HG03565 (cell line): Measurements from ENCODE around the gene CDA.
"Not testable (repeated sequence)": the region's sequence is repeated elsewhere in the genome, so short reads cannot be mapped to it uniquely, and the experiment has no call there.

Source experiments
- ATAC-seq: cut with Tn5 transposase; IDR thresholded peaks from one replicate; pipeline ENCODE4 v1.9.1; 2021; ENCODE audit warnings: mild to moderate bottlenecking, moderate library complexity; ENCODE audit not compliant: unreplicated experiment

CDA gene

GRCh38 chr1:20586953-20587660 lies 1.8 kb upstream of the CDA start:
- ATAC-seq: no peak

DNA sequence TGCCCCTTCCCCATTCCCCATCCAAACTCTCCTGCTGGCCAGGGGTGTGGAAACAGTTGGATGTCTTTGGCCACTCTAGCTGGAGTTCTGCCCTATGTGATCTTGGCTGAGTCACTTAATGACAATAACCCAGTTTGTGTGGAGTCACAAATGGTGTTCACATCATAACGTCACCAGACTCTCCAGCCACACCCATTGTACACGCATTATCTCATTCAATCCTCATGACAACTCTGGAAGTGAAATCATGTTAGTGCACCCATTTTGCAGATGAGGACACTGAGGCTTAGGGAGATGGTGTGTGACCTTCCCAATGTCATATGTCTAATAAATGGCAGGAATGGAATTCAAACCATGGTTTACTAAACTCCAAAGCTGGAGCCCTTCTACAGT lies 1.2 kb upstream of the CDA start:
- ATAC-seq: no peak

DNA sequence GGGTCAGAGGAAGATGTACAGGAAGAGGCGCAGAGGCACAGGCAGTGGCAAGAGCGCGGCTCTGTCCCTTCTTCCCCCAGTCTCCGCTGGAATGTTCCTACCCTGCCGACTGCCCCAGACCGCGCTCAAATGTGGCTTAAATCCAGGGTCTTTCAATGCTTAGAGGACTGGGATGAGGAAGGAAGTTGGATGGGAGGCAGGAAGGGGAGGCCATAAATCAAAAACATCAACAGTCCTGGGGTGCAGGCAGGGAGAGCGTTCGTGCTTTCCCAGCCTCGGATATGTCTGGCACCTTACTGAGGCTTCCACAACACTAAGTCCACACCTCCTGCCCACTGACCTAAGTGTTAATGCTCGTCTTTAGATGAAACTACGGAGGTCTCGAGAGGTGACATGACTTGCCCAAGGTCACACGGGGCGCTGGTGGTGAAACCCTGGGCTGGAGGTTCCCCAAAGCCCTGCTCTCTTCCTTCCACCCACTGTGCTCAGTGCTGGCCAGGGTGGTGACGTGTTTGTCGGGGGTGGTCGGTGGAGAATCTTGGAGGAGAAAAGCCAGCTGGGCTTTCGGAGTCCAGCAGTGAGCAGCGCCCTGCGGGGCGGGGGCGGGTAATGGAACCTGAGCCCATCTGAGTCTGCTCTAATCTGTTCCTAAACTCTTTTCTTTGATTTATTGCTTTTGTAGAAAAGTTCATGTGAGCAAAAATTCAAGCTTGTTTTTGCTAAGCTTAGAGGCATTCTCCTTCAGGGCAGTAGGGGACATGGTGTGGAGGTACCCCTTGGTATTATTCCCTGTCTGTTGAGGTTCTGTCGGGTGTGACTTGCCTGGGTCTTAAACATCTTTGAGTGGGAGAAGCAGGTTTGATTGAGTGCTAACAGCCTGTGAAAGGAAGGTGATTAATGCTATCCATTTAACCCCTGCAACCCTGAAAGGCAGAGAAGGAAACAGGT lies 708 bp downstream of the CDA start:
- ATAC-seq: no peak

DNA sequence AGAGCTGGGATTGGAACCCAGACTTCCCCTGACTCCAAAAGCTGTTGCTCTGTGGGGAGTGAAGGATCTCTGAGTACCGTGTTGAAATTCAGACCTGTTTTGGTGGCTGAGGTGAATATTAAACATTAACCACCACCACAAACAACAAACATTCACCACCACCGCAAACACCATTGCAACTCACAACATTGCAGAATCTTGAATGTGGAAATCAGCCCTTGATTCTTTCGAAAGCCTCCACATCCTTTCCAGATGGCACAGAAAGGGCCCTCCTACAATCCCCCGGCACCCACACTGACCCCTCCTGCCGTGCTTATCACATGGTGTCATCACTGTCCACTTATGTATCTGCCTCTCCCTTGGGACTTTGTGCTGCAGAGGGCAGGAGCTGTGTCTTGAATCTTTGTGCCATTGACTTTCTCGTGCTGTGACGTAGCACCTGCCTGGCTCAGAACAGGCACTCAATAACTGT lies 1.4 kb downstream of the CDA start:
- ATAC-seq: no peak

DNA sequence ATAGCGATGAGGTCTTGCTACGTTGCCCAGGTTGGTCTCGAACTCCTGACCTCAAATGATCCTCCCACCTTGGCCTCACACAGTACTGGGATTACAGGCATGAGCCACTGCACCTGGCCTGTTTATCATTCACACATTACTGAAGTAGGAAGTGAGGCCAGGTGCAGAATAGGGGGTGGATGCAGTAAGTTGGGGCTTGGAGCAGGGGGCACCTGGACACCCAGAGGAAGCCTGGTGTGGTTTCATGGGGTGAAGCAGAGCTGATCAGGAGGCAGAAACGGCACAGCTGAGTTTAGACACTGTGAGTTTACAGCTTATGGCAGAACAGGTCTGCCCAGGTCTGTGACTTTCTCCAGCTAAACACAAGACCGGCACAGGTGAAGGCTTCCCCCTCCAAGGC lies 4.9 kb downstream of the CDA start:
- no peak for ATAC-seq

- ATAC-seq: no peak
Measured at GRCh38 chr1:20594746-20595145, 5.8 kb downstream of the CDA start.

GRCh38 chr1:20596106-20596505 lies 7.2 kb downstream of the CDA start:
- ATAC-seq: no peak

GRCh38 chr1:20597650-20598049 lies 8.8 kb downstream of the CDA start:
- ATAC-seq: no peak

GRCh38 chr1:20600156-20600555 lies 11.3 kb downstream of the CDA start:
- ATAC-seq: no peak

- no peak for ATAC-seq
Measured at GRCh38 chr1:20601129-20601825, 12.4 kb downstream of the CDA start.

- ATAC-seq: no peak
Measured at GRCh38 chr1:20602851-20603450, 14.1 kb downstream of the CDA start.

- no peak for ATAC-seq
Measured at GRCh38 chr1:20603504-20604464, 14.9 kb downstream of the CDA start.

- no peak for ATAC-seq
Measured at GRCh38 chr1:20604678-20605077, 15.8 kb downstream of the CDA start.

DNA sequence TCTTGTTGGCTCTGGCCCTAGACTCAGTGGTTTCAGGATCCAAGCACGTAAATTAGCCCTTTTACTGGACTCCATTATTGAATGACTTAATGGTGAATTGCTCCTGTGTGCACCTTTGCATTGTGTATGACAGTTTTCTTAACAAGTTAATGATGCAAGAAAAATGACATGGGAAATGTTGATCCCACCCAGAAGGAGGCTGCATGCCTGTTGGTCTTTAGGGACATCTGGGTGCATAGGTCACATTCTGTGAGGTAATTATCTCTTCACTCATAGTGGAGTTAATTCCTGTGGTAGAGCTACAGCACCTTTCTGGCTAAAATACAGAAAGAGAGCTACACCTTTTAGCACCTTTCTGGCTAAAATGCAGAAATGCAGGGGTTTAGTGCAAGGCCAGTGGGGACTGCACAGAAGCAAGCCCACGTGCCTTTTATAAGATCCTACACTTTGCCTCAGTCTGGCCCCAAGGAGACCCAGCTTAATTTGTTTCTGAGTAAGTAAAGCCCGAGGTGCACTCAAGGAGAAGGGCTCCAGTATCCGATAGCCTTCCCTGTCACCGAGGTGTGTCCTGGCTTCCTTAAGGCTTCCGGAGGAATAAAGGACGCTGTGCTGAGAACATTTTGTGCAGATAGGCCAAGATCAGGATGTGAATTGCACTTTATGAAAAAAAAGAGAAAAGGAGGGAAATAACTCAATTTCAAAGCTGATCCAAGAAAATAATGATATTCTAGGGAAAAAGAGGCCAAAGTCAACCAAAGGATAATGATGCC lies 18.1 kb downstream of the CDA start:
- ATAC-seq: not testable (repeated sequence)

GRCh38 chr1:20609541-20609940 lies 20.6 kb downstream of the CDA start:
- ATAC-seq: no peak

DNA sequence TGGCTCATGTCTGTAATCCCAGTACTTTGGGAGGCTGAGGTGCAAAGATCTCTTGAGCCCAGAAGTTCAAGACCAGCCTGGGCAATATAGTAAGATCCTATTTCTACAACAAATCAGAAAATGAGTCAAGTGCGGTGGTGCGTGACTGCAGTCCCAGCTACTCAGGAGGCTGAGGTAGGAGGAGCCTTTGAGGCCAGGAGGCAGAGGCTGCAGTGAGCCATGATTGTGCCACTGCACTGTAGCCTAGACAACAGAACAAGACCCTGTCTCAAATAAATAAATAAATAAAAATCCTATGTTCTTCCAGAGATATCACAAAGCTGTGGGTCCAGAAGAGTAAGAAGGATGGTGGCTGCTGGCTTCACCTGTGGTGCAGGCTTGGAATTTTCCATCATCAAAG lies 22.1 kb downstream of the CDA start:
- no peak for ATAC-seq

GRCh38 chr1:20611652-20612051 lies 22.8 kb downstream of the CDA start:
- ATAC-seq: no peak

DNA sequence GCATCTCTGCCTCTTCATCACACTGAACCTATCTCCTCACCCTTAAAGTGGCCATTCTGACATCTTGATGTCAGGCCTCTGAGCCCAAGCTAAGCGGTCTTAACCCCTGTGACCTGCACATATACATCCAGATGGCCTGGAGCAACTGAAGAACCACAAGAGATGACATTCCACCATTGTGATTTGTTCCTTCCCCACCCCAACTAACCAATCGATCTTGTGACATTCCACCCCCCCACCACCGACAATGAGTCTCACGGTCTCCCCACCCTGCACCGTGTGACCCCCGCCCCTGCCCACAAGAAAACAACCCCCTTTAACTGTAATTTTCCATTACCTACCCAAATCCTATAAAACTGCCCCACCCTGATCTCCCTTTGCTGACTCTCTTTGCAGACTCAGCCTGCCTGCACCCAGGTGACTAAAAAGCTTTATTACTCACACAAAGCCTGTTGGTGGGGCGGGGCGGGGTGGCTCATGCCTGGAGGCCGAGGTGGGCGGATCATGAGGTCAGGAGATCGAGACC lies 23.4 kb downstream of the CDA start:
- no peak for ATAC-seq

DNA sequence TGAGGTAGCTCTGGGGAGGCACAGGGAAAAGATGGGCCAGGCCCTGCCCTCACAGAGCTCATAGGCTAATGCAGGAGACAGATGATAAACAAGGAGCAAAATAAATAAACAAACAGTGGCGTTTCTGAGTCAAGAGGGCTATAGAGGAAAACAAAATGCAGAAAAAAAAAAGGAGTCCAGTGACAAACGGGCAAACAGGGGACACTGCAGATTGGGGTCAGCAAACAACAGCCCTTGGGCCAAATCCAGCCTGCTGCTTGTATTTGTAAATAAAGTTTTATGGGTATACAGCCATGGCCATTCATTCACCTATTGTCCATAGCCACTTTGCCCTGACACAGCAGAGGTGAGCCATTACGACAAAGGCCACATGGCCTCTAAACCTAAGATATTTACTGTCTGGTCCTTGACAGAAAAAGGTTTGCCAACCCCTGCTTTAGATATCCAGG lies 25.3 kb downstream of the CDA start:
- ATAC-seq: no peak
